Smooth muscle cell (in vitro differentiated cells): ENCODE results near the gene FADS6. TPM values are rescaled to one million over a fixed set of nuclear protein-coding genes. Genes with fewer than 3 reads are reported as not detected.
"Not testable (repeated sequence)": the region's sequence is repeated elsewhere in the genome, so short reads cannot be mapped to it uniquely, and the experiment has no call there.

ENCODE experiments used
- DNase-seq: peaks from one replicate; lab custom pipeline; 2025; ENCODE audit not compliant: unreplicated experiment; lab: John Stamatoyannopoulos, UW
- H2AFZ ChIP-seq: fragments of 200-600 bp; sonication (generic); 2 replicates; pipeline ENCODE4 v1.6.0; 2016; ENCODE audit warnings: antibody characterized with exemption, low read depth, mild to moderate bottlenecking
- H3F3A ChIP-seq: fragments of 200-600 bp; sonication (generic); 2 replicates; pipeline ENCODE4 v1.6.0; 2017; ENCODE audit warnings: antibody characterized with exemption, low read depth
- H3K27ac ChIP-seq: fragments of 200-600 bp; sonication (generic); 2 replicates; pipeline ENCODE4 v1.5.1; 2016; ENCODE audit warnings: low read depth, mild to moderate bottlenecking
- H3K27me3 ChIP-seq: fragments of 200-600 bp; sonication (generic); 2 replicates; pipeline ENCODE4 v1.6.1; 2016; ENCODE audit warnings: low read depth, mild to moderate bottlenecking
- H3K36me3 ChIP-seq: fragments of 200-600 bp; sonication (generic); 2 replicates; pipeline ENCODE4 v1.5.1; 2016; ENCODE audit warnings: low read depth
- H3K4me1 ChIP-seq: fragments of 200-600 bp; sonication (generic); 2 replicates; pipeline ENCODE4 v1.5.1; 2016; ENCODE audit warnings: low read depth
- H3K4me2 ChIP-seq: fragments of 200-600 bp; sonication (generic); 2 replicates; pipeline ENCODE4 v1.6.0; 2016; ENCODE audit warnings: mild to moderate bottlenecking
- H3K4me3 ChIP-seq: fragments of 200-600 bp; sonication (generic); 2 replicates; pipeline ENCODE4 v1.5.1; 2016; ENCODE audit warnings: mild to moderate bottlenecking
- H3K79me2 ChIP-seq: fragments of 200-600 bp; sonication (generic); 2 replicates; pipeline ENCODE4 v1.6.0; 2016; ENCODE audit warnings: low read depth, mild to moderate bottlenecking
- H3K9ac ChIP-seq: fragments of 200-600 bp; sonication (generic); 2 replicates; pipeline ENCODE4 v1.6.0; 2016; ENCODE audit warnings: low read depth
- H3K9me3 ChIP-seq: fragments of 200-600 bp; sonication (generic); replicated peaks from 2 replicates; pipeline ENCODE4 v1.5.1; 2016; ENCODE audit warnings: low read depth
- H4K20me1 ChIP-seq: fragments of 200-600 bp; sonication (generic); 2 replicates; pipeline ENCODE4 v1.6.0; 2016; ENCODE audit warnings: low read depth
- CTCF ChIP-seq: fragments of 200-600 bp; sonication (generic); IDR thresholded peaks from 2 replicates; pipeline ENCODE4 v1.5.1; 2017; ENCODE audit warnings: borderline replicate concordance, mild to moderate bottlenecking, antibody characterized with exemption; ENCODE audit not compliant: insufficient read depth, poor library complexity, severe bottlenecking
- whole genome bisulfite sequencing: methylation state at CpG from one replicate; pipeline ENCODE4 v1.1.7; 2016; ENCODE audit warnings: low lambda C conversion rate; 5-methylcytosine and 5-hydroxymethylcytosine counted together
- polyA plus RNA-seq: library from polyadenylated mRNA; unstranded; fragments of >200 nt; fragmentation: Nextera tagmentation; extraction: Ambion mirVana; gene quantifications from 2 replicates; pipeline ENCODE4 v1.2.1, GENCODE V29; 2016
- total RNA-seq: library from RNA; depleted of rRNA; stranded (reverse); fragments of >200 nt; gene quantifications from 2 replicates; pipeline ENCODE4 v1.2.3, GENCODE V29; 2014

The FADS6 gene
- total and polyA plus RNA-seq, 2 experiments from 2014 or later, result not detected

GRCh38 chr17:74916136-74916850 lies 22.9 kb upstream of the FADS6 start:
- H3F3A ChIP-seq, result no peaks in the 10 kb centered on the region
- no peaks in the 10 kb centered on the region for H3K79me2 ChIP-seq
- no peak overlapping the region for H2AFZ ChIP-seq
- H4K20me1 ChIP-seq, result no peaks in the 10 kb centered on the region
- H3K9me3 ChIP-seq, result no peaks in the 10 kb centered on the region
- WGBS, result 94% methylated on average over 13 of the region's 13 CpGs
- H3K36me3 ChIP-seq, result no peaks in the 10 kb centered on the region
- TF ChIP-seq CTCF, result no peak
- no peak overlapping the region for H3K27ac ChIP-seq
- H3K27me3 ChIP-seq, result no peaks in the 10 kb centered on the region
- H3K4me2 ChIP-seq, result no peak overlapping the region
- H3K4me3 ChIP-seq, result no peak overlapping the region
- H3K4me1 ChIP-seq, result no peaks in the 10 kb centered on the region
- H3K9ac ChIP-seq, result no peak overlapping the region
- DNase-seq, result no peak

DNA sequence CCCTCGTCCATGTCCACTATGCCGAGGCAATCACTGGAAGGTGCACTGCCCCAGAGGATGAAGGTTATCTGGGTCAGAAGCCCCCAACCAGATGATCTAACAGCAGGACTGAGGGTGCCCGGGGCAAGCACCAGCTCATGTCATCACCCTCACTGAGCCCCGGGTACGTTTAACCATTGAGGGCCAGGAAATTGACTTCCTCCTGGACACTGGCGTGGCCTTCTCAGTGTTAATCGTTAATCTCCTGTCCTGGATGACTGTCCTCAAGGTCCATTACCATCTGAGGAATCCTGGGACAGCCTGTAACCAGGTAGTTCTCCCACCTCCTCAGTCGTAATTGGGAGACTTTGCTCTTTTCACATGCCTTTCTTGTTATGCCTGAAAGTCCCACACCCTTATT lies 18.0 kb upstream of the FADS6 start:
- WGBS, result 81% methylated on average over 8 of the region's 8 CpGs

GRCh38 chr17:74909097-74909496 lies 15.7 kb upstream of the FADS6 start:
- H3K9ac ChIP-seq, H3K79me2 ChIP-seq, H3K27me3 ChIP-seq, H3K4me3 ChIP-seq, H3K27ac ChIP-seq, H3F3A ChIP-seq, H3K36me3 ChIP-seq, H4K20me1 ChIP-seq, DNase-seq, H3K4me2 ChIP-seq, H3K9me3 ChIP-seq, H3K4me1 ChIP-seq, H2AFZ ChIP-seq: not testable (repeated sequence)
- WGBS, result 65% methylated on average over 4 of the region's 4 CpGs

More for the DNA sequence above, 18.0 kb upstream of the FADS6 start:
- not testable (repeated sequence) for H3F3A ChIP-seq, H2AFZ ChIP-seq, H4K20me1 ChIP-seq, H3K4me3 ChIP-seq, H3K27ac ChIP-seq, H3K36me3 ChIP-seq, H3K79me2 ChIP-seq, H3K4me2 ChIP-seq, H3K9me3 ChIP-seq, H3K27me3 ChIP-seq, DNase-seq, H3K9ac ChIP-seq, H3K4me1 ChIP-seq

DNA sequence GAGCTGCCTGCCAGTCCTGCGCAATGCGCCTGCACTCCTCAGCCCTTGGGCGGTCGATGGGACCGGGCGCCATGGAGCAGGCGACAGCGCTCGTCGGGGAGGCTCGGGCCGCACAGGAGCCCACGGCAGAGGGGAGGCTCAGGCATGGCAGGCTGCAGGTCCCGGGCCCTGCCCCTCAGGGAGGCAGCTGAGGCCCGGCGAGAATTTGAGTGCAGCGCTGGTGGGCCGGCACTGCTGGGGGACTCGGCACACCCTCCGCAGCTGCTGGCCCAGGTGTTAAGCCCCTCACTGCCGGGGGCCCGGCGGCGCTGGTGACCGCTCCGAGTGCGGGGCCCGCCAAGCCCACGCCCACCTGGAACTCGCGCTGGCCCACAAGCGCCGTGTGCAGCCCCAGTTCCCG lies 13.6 kb upstream of the FADS6 start:
- Histone ChIP-seq H4K20me1 (no peaks in the 10 kb centered on the region), H3K9me3 (no peaks in the 10 kb centered on the region), H3K36me3 (no peaks in the 10 kb centered on the region), H2AFZ (no peak overlapping the region), H3K4me1 (no peaks in the 10 kb centered on the region), H3K4me3 (no peak overlapping the region), H3K4me2 (no peak overlapping the region), H3K27ac (no peak overlapping the region), H3K9ac (no peak overlapping the region), H3F3A (no peaks in the 10 kb centered on the region), H3K79me2 (no peaks in the 10 kb centered on the region), H3K27me3 (no peaks in the 10 kb centered on the region)
- no peak for TF ChIP-seq CTCF
- 94% methylated on average over 23 of the region's 34 CpGs for WGBS
- no peak for DNase-seq

DNA sequence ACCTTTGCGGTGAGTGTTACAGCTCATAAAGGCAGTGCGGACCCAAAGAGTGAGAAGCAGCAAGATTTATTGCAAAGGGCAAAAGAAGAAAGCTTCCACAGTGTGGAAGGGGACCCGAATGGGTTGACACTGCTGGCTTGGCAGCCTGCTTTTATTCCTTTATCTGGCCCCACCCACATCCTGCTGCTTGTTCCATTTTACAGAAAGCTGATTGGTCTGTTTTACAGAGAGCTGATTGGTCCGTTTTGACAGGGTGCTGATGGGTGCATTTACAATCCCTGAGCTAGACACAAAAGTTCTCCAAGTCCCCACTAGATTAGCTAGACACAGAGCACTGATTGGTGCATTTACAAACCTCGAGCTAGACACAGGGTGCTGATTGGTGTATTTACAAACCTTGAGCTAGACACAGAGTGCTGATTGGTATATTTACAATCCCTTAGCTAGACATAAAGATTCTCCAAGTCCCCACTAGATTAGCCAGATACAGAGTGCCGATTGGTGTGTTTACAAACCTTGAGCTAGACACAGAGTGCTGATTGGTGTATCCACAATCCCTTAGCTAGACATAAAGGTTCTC lies 12.9 kb upstream of the FADS6 start:
- WGBS, result 83% methylated on average over 6 of the region's 6 CpGs
- not testable (repeated sequence) for H3K4me2 ChIP-seq, H3K9ac ChIP-seq, H2AFZ ChIP-seq, H3F3A ChIP-seq, DNase-seq, H3K4me1 ChIP-seq, H3K9me3 ChIP-seq, H3K27ac ChIP-seq, H3K4me3 ChIP-seq, H3K27me3 ChIP-seq, H4K20me1 ChIP-seq, H3K79me2 ChIP-seq, H3K36me3 ChIP-seq
